Motor neuron (in vitro differentiated cells): ENCODE results near the gene LCORL. TPM values are rescaled to one million over a fixed set of nuclear protein-coding genes. Genes with fewer than 3 reads are reported as not detected.

Source experiments
- ATAC-seq, 8 experiments: fragments of 200-7000 bp; cut with Tn5 transposase; replicated peaks in 6 of 8; 2 replicates each; pipeline ENCODE4 v1.8.0; 2021; ENCODE audit warnings: mild to moderate bottlenecking in 8 of 8, moderate library complexity in 8 of 8
- H3K27ac ChIP-seq, 2 donors: fragments of 250-450 bp; sonication (Bioruptor Pico); 2 replicates each; pipeline ENCODE4 v1.9.0; 2021; ENCODE audit warnings: antibody characterized with exemption in 2 of 2, mild to moderate bottlenecking in 2 of 2, moderate library complexity in 1 of 2
- H3K4me1 ChIP-seq, 2 donors: fragments of 250-450 bp; sonication (Bioruptor Pico); replicated peaks in 1 of 2; 2 replicates each; pipeline ENCODE4 v1.6.1; 2021; ENCODE audit warnings: antibody characterized with exemption in 2 of 2, mild to moderate bottlenecking in 2 of 2, moderate library complexity in 1 of 2
- H3K4me3 ChIP-seq, 5 donors: fragments of 250-450 bp; sonication (Bioruptor Pico); 2 replicates each; pipeline ENCODE4 v1.9.0; 2021; ENCODE audit warnings: antibody characterized with exemption in 5 of 5, mild to moderate bottlenecking in 5 of 5, moderate library complexity in 4 of 5
- WGBS, 10 experiments: fragments of 450-650 bp; shearing (Covaris generic); methylation state at CpG; one replicate each; pipeline ENCODE4 v1.0.0; 2022; 5-methylcytosine and 5-hydroxymethylcytosine counted together
- in situ Hi-C, 9 experiments: fragments of 400-800 bp; cut with MboI; loops; one replicate each; pipeline ENCODE4 v1.15.0; 2021; ENCODE audit warnings: low sequenced_read_pairs in 9 of 9, low pct_unique_long_range_greater_than_20kb in 2 of 9; ENCODE audit not compliant: unreplicated experiment in 9 of 9
- total RNA-seq, 8 experiments: library from RNA; unstranded; fragments of 300-600 nt; gene quantifications; 2 replicates each; pipeline versions ENCODE4 v1.2.3 to v1.2.4, GENCODE V29; 2022

LCORL gene
- 10 to 100 TPM in 7 of 8 experiments, 1 to 10 TPM in 1; 9.4 to 31.0 (median 25.6) TPM for total RNA-seq

GRCh38 chr4:18021720-18022571, at the start of gene LCORL:
TSS of gene LCORL (minus strand) at chr4:18021755. CDS start at chr4:18021751, 4 bp downstream.
- H3K4me1 ChIP-seq: no peaks in the 10 kb centered on the region
- peak within 1 kb of the TSS; percentile 77 to 95 for H3K27ac ChIP-seq
- in situ Hi-C loops: loop anchor here in 1 of 9 experiments (25.0 kb wide), 1 partner anchor 210 kb away; the partner anchor contains the start of genes DCAF16 and NCAPG
- peak within 1 kb of the TSS; percentile 62 to 91 (median 79) for H3K4me3 ChIP-seq
- ATAC-seq: peak; percentile 79 to 90 (median 86)
- WGBS, 10 experiments: 0 to 2% (median 0%) methylated on average over 1 to 11 of the region's 71 CpGs; no CpG with 5 or more reads in 2 of the 10 experiments

GRCh38 chr4:18069810-18070209, 48.3 kb upstream of the LCORL start:
- ATAC-seq: no peak
- Histone ChIP-seq H3K4me1 (no peaks in the 10 kb centered on the region), H3K27ac (no peak overlapping the region), H3K4me3 (no peak overlapping the region)
- 0 to 90% (median 65%) methylated on average over 1 to 4 of the region's 4 CpGs; no CpG with 5 or more reads in 3 of the 10 experiments for WGBS, 10 experiments
- in situ Hi-C loops: no loop called here

DNA sequence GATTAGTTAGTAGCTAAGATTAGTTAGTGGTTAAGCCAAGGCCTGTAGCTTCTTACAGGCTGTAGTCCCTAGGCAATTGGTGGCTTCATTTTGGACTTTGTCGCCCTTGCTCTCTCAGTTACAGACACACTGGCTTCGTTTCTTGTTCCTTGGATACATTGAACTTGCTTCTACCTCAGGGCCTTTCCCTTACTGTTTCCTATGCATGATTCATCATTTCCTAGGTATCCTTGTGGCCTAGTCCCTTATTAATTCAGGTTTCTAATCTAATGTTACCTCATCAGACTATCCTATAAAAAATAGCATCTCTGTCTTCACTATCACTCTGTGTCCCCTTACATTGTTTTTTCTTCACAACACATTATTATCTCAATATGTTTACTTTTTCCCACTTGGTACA, 45.5 kb upstream of the LCORL start:
- 41 to 93% (median 78%) methylated on average over 1 to 2 of the region's 2 CpGs; no CpG with 5 or more reads in 2 of the 10 experiments for WGBS, 10 experiments
- ATAC-seq: no peak
- Histone ChIP-seq H3K4me3 (no peak overlapping the region), H3K27ac (no peak overlapping the region), H3K4me1 (no peaks in the 10 kb centered on the region)
- in situ Hi-C loops: no loop called here

DNA sequence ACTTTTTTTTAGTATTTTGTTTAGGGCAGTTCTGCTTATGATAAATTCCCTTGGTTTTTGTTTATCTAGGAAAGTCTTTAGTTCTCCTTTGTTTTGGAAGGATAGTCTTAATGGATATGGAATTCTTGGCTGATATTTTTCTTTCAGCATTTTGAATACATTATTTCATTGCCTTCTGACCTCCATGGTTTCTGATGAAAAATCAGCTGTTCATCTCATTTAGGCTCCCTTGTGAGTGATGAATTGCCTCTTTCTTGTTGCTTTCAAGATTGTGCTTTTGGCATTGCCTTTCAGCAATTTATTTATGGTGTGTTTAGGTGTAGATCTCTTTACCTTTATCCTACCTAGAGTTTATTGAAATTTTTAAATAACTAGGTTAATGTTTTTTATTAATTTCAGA, 41.5 kb upstream of the LCORL start:
- in situ Hi-C loops: no loop called here
- ATAC-seq: no peak

GRCh38 chr4:18057821-18058533, 36.4 kb upstream of the LCORL start:
- ATAC-seq: no peak
- in situ Hi-C loops: no loop called here
- 6 to 100% (median 54%) methylated on average over 1 to 2 of the region's 2 CpGs; no CpG with 5 or more reads in 2 of the 10 experiments for WGBS, 10 experiments
- H3K4me1 ChIP-seq: no peaks in the 10 kb centered on the region
- H3K27ac ChIP-seq: no peak overlapping the region
- no peak overlapping the region for H3K4me3 ChIP-seq

More for the DNA sequence above, 41.5 kb upstream of the LCORL start:
- H3K4me3 ChIP-seq: no peak overlapping the region
- no peaks in the 10 kb centered on the region for H3K4me1 ChIP-seq
- no peak overlapping the region for H3K27ac ChIP-seq

- H3K4me3 ChIP-seq: no peak overlapping the region
- no peak overlapping the region for H3K27ac ChIP-seq
- H3K4me1 ChIP-seq: no peaks in the 10 kb centered on the region
- no peak for ATAC-seq
- in situ Hi-C loops: no loop called here
- 0 to 100% (median 84%) methylated on average over 1 to 2 of the region's 2 CpGs for WGBS, 10 experiments
Observed at GRCh38 chr4:18056030-18056429, 34.5 kb upstream of the LCORL start.

DNA sequence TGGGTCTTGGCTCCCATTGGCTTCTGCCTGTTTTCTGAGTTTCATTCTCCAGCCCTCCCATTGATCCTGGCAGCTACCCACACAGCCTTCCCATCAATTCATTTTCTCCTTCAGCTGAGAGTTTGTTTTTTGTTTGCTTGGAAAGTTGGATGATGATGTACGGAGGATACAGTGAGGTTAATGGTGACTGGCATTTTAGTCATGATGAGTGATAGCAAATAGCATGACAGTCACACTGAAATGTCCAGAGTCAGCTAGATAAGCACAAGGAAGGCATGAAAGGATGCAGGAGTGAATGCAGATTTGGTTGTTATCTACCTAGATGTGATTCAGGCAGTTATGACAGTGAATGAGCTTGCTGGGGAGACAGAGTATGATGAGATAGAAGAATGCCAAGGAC, 30.6 kb upstream of the LCORL start:
- ATAC-seq: no peak
- H3K4me1 ChIP-seq: no peaks in the 10 kb centered on the region
- no peak overlapping the region for H3K27ac ChIP-seq
- no peak overlapping the region for H3K4me3 ChIP-seq
- in situ Hi-C loops: no loop called here
- WGBS, 10 experiments: 0 to 83% (median 15%) methylated on average over 1 of the region's 1 CpG; no CpG with 5 or more reads in 4 of the 10 experiments

DNA sequence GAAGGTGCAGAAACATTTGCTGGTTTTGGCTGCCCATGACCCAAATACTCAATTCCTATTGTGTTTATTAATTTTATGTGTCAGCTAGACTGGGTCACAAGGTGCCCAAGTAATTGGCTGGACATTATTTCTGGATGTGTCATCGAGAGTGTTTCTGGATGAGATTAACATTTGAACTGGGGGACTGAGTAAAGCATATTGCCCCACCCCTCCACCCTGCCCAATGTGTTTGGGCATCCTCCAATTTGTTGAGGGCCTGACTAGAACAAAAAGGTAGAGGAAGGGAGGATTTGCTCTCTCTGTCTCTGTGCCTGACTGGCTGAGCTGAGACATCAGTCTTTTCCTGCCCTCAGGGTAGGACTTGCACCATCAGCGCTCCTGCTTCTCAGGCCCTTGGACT, 29.7 kb upstream of the LCORL start:
- 64 to 100% (median 92%) methylated on average over 1 to 2 of the region's 2 CpGs; no CpG with 5 or more reads in 4 of the 10 experiments for WGBS, 10 experiments
- peak in 2 of 8 experiments; percentile 28 to 45 for ATAC-seq
- in situ Hi-C loops: no loop called here
- Histone ChIP-seq H3K4me3 (no peak overlapping the region), H3K4me1 (no peaks in the 10 kb centered on the region), H3K27ac (no peak overlapping the region)

- 50 to 100% (median 91%) methylated on average over 1 to 5 of the region's 6 CpGs; no CpG with 5 or more reads in 3 of the 10 experiments for WGBS, 10 experiments
- in situ Hi-C loops: no loop called here
- H3K27ac ChIP-seq: no peak overlapping the region
- no peak overlapping the region for H3K4me3 ChIP-seq
- ATAC-seq: no peak
- H3K4me1 ChIP-seq: no peaks in the 10 kb centered on the region
Observed at GRCh38 chr4:18050448-18050847, 28.9 kb upstream of the LCORL start.

- in situ Hi-C loops: no loop called here
- Histone ChIP-seq H3K27ac (no peak overlapping the region), H3K4me3 (no peak overlapping the region), H3K4me1 (no peaks in the 10 kb centered on the region)
- no peak for ATAC-seq
- 6 to 100% (median 66%) methylated on average over 1 to 3 of the region's 3 CpGs; no CpG with 5 or more reads in 2 of the 10 experiments for WGBS, 10 experiments
Observed at GRCh38 chr4:18049446-18049845, 27.9 kb upstream of the LCORL start.

DNA sequence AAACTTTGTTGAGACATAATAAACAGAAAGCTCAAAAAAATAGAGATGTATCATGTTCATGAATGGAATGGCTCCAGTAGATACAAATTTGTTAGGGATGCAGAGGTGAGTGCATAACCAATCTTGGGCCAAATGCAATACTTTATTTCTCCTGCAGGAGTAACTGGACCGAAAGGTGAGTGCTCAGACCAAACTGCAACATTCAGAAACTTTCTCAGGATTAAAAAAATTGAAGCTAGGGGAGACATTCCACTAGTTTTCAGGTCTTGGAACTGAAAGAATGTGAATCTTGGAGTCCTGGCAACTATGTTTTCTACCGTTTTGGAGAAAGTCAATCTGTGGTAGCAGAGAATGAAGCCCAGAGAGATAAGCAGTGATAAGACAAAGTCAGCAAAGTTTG, 21.2 kb upstream of the LCORL start:
- 15 to 100% (median 75%) methylated on average over 1 to 2 of the region's 2 CpGs for WGBS, 10 experiments

GRCh38 chr4:18042012-18042411, 20.5 kb upstream of the LCORL start:
- WGBS, 10 experiments: 38 to 100% (median 100%) methylated on average over 1 of the region's 1 CpG; no CpG with 5 or more reads in 3 of the 10 experiments
- Histone ChIP-seq H3K27ac (no peak overlapping the region), H3K4me3 (no peak overlapping the region), H3K4me1 (no peaks in the 10 kb centered on the region)
- ATAC-seq: no peak
- in situ Hi-C loops: no loop called here

More for the DNA sequence above, 21.2 kb upstream of the LCORL start:
- in situ Hi-C loops: no loop called here
- no peak for ATAC-seq
- H3K4me3 ChIP-seq: no peak overlapping the region
- no peaks in the 10 kb centered on the region for H3K4me1 ChIP-seq
- H3K27ac ChIP-seq: no peak overlapping the region

- in situ Hi-C loops: no loop called here
- no peaks in the 10 kb centered on the region for H3K4me1 ChIP-seq
- H3K4me3 ChIP-seq: no peak overlapping the region
- ATAC-seq: no peak
- no peak overlapping the region for H3K27ac ChIP-seq
- WGBS, 10 experiments: 0 to 100% (median 78%) methylated on average over 1 to 2 of the region's 2 CpGs
Observed at GRCh38 chr4:18041114-18041513, 19.6 kb upstream of the LCORL start.
